ENCODE results near the gene SPOCK3. TPM values are rescaled to one million over a fixed set of nuclear protein-coding genes. Genes with fewer than 3 reads are reported as not detected.

SPOCK3 gene
- total and polyA plus RNA-seq, 2 experiments from 2014 or later = 1.6 to 4.1 TPM

DNA sequence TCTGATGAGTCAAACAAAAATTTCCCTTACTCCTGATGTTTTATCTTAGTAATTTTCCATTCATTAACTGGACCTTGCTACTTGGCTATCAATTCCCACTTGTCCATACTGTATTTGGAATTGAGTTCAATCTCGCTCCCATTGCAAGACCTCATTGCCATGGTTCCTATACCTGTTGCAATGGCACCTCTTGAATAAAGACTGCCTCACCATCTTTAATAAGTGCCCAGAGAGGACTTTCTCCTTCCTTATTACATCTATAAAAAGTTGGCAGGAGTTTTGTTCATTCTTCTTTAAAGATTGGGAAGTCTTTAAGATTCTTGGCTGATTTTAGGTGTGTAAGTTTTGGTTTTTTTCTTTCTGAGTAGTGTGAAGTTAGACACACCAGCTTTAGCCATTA, 397.4 kb downstream of the SPOCK3 start:
- Mint-ChIP-seq H3K4me1 (no peaks in the 10 kb centered on the region), H3K9me3 (peaks cover 6% of the 10 kb centered on the region), H3K36me3 (ENCODE audit: low read depth) (peaks cover 5% of the 10 kb centered on the region; the same call in 2 of the 3 replicates)

More for the DNA sequence above, 397.4 kb downstream of the SPOCK3 start:
- Histone ChIP-seq H3K9me2 (ENCODE audit: insufficient read depth) (no peaks in the 10 kb centered on the region; the same call in 1 of the 2 replicates), H3K4me2 (no peak overlapping the region), H4K20me1 (replicated peaks; ENCODE audit: insufficient read depth) (no peaks in the 10 kb centered on the region), H3K79me2 (replicated peaks; ENCODE audit: insufficient read depth) (no peaks in the 10 kb centered on the region), H3K36me3 (ENCODE audit: insufficient read depth) (no peaks in the 10 kb centered on the region), H3K27me3 (ENCODE audit: insufficient read depth) (no peaks in the 10 kb centered on the region), H3K27ac (ENCODE audit: low read depth) (no peak overlapping the region), H3K4me1 (ENCODE audit: insufficient read depth) (no peaks in the 10 kb centered on the region), H3F3A (replicated peaks; ENCODE audit: low read depth) (no peaks in the 10 kb centered on the region), H2AFZ (no peak overlapping the region), H3K4me3 (no peak overlapping the region)
- no peak for TF ChIP-seq EZH2 (IDR thresholded peaks at IDR 0.05; ENCODE audit: low read depth, unreplicated experiment)
- TF ChIP-seq, protein P1, sequence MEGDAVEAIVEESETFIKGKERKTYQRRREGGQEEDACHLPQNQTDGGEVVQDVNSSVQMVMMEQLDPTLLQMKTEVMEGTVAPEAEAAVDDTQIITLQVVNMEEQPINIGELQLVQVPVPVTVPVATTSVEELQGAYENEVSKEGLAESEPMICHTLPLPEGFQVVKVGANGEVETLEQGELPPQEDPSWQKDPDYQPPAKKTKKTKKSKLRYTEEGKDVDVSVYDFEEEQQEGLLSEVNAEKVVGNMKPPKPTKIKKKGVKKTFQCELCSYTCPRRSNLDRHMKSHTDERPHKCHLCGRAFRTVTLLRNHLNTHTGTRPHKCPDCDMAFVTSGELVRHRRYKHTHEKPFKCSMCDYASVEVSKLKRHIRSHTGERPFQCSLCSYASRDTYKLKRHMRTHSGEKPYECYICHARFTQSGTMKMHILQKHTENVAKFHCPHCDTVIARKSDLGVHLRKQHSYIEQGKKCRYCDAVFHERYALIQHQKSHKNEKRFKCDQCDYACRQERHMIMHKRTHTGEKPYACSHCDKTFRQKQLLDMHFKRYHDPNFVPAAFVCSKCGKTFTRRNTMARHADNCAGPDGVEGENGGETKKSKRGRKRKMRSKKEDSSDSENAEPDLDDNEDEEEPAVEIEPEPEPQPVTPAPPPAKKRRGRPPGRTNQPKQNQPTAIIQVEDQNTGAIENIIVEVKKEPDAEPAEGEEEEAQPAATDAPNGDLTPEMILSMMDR (conservative IDR thresholded peaks at IDR 0.05; ENCODE audit: low read depth in 2 of 2) = no peak
- TF ChIP-seq POLR2AphosphoS5 (IDR thresholded peaks at IDR 0.05; ENCODE audit: low read depth) = no peak
- TF ChIP-seq JUNB (IDR thresholded peaks at IDR 0.05; ENCODE audit: unreplicated experiment) = no peak
- no peak for TF ChIP-seq EZH2phosphoT487 (IDR thresholded peaks at IDR 0.05; ENCODE audit: unreplicated experiment)
- TF ChIP-seq ZNF331 (CRISPR knock-in tag; IDR thresholded peaks at IDR 0.05; ENCODE audit: low read depth) = no peak
- TF ChIP-seq, protein P2, sequence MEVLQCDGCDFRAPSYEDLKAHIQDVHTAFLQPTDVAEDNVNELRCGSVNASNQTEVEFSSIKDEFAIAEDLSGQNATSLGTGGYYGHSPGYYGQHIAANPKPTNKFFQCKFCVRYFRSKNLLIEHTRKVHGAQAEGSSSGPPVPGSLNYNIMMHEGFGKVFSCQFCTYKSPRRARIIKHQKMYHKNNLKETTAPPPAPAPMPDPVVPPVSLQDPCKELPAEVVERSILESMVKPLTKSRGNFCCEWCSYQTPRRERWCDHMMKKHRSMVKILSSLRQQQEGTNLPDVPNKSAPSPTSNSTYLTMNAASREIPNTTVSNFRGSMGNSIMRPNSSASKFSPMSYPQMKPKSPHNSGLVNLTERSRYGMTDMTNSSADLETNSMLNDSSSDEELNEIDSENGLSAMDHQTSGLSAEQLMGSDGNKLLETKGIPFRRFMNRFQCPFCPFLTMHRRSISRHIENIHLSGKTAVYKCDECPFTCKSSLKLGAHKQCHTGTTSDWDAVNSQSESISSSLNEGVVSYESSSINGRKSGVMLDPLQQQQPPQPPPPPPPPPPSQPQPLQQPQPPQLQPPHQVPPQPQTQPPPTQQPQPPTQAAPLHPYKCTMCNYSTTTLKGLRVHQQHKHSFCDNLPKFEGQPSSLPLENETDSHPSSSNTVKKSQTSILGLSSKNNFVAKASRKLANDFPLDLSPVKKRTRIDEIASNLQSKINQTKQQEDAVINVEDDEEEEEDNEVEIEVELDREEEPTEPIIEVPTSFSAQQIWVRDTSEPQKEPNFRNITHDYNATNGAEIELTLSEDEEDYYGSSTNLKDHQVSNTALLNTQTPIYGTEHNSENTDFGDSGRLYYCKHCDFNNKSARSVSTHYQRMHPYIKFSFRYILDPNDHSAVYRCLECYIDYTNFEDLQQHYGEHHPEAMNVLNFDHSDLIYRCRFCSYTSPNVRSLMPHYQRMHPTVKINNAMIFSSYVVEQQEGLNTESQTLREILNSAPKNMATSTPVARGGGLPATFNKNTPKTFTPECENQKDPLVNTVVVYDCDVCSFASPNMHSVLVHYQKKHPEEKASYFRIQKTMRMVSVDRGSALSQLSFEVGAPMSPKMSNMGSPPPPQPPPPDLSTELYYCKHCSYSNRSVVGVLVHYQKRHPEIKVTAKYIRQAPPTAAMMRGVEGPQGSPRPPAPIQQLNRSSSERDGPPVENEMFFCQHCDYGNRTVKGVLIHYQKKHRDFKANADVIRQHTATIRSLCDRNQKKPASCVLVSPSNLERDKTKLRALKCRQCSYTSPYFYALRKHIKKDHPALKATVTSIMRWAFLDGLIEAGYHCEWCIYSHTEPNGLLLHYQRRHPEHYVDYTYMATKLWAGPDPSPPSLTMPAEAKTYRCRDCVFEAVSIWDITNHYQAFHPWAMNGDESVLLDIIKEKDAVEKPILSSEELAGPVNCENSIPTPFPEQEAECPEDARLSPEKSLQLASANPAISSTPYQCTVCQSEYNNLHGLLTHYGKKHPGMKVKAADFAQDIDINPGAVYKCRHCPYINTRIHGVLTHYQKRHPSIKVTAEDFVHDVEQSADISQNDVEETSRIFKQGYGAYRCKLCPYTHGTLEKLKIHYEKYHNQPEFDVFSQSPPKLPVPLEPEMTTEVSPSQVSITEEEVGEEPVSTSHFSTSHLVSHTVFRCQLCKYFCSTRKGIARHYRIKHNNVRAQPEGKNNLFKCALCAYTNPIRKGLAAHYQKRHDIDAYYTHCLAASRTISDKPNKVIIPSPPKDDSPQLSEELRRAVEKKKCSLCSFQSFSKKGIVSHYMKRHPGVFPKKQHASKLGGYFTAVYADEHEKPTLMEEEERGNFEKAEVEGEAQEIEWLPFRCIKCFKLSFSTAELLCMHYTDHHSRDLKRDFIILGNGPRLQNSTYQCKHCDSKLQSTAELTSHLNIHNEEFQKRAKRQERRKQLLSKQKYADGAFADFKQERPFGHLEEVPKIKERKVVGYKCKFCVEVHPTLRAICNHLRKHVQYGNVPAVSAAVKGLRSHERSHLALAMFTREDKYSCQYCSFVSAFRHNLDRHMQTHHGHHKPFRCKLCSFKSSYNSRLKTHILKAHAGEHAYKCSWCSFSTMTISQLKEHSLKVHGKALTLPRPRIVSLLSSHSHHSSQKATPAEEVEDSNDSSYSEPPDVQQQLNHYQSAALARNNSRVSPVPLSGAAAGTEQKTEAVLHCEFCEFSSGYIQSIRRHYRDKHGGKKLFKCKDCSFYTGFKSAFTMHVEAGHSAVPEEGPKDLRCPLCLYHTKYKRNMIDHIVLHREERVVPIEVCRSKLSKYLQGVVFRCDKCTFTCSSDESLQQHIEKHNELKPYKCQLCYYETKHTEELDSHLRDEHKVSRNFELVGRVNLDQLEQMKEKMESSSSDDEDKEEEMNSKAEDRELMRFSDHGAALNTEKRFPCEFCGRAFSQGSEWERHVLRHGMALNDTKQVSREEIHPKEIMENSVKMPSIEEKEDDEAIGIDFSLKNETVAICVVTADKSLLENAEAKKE (CRISPR knock-in tag; IDR thresholded peaks at IDR 0.05) = no peak
- TF ChIP-seq, protein P3, sequence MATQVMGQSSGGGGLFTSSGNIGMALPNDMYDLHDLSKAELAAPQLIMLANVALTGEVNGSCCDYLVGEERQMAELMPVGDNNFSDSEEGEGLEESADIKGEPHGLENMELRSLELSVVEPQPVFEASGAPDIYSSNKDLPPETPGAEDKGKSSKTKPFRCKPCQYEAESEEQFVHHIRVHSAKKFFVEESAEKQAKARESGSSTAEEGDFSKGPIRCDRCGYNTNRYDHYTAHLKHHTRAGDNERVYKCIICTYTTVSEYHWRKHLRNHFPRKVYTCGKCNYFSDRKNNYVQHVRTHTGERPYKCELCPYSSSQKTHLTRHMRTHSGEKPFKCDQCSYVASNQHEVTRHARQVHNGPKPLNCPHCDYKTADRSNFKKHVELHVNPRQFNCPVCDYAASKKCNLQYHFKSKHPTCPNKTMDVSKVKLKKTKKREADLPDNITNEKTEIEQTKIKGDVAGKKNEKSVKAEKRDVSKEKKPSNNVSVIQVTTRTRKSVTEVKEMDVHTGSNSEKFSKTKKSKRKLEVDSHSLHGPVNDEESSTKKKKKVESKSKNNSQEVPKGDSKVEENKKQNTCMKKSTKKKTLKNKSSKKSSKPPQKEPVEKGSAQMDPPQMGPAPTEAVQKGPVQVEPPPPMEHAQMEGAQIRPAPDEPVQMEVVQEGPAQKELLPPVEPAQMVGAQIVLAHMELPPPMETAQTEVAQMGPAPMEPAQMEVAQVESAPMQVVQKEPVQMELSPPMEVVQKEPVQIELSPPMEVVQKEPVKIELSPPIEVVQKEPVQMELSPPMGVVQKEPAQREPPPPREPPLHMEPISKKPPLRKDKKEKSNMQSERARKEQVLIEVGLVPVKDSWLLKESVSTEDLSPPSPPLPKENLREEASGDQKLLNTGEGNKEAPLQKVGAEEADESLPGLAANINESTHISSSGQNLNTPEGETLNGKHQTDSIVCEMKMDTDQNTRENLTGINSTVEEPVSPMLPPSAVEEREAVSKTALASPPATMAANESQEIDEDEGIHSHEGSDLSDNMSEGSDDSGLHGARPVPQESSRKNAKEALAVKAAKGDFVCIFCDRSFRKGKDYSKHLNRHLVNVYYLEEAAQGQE (IDR thresholded peaks at IDR 0.05; ENCODE audit: unreplicated experiment) = no peak
- TF ChIP-seq NANOG (IDR thresholded peaks at IDR 0.05; ENCODE audit: borderline replicate concordance) = no peak
- Mint-ChIP-seq H3K4me3 (no peak overlapping the region), H3K27ac (no peak overlapping the region), H3K27me3 (ENCODE audit: insufficient read depth, low read depth, poor library complexity) (peaks cover 1% of the 10 kb centered on the region)
- ATAC-seq (no peak), DNase-seq (ENCODE audit: low spot score) (no peak)

Measured in GM23338 (cell line).